Endodermal cell (in vitro differentiated cells): ENCODE results near the gene WLS. TPM values are rescaled to one million over a fixed set of nuclear protein-coding genes. Genes with fewer than 3 reads are reported as not detected.

Experiments used
- DNase-seq: peaks from one replicate; pipeline ENCODE4 v3.0.0-alpha.2; 2017
- H3K27ac ChIP-seq: 2 replicates; pipeline ENCODE4 v1.5.1; 2013; ENCODE audit warnings: mild to moderate bottlenecking, low read depth, low read length, moderate library complexity
- H3K27me3 ChIP-seq: 2 replicates; pipeline ENCODE4 v1.6.1; 2013; ENCODE audit warnings: mild to moderate bottlenecking, low read length, moderate library complexity; ENCODE audit not compliant: insufficient read depth, control insufficient read depth, poor library complexity, severe bottlenecking
- H3K36me3 ChIP-seq: 2 replicates; pipeline ENCODE4 v1.7.0; 2013; ENCODE audit warnings: mild to moderate bottlenecking, low read length, moderate library complexity; ENCODE audit not compliant: control insufficient read depth, insufficient read depth
- H3K4me1 ChIP-seq: one replicate; pipeline ENCODE4 v1.7.0; 2013; ENCODE audit warnings: low read length; ENCODE audit not compliant: control insufficient read depth, insufficient read depth
- H3K4me3 ChIP-seq: 2 replicates; pipeline ENCODE4 v1.5.1; 2013; ENCODE audit warnings: mild to moderate bottlenecking, low read length, moderate library complexity
- H3K9ac ChIP-seq: 2 replicates; pipeline ENCODE4 v1.6.1; 2013; ENCODE audit warnings: mild to moderate bottlenecking, low read length, moderate library complexity; ENCODE audit not compliant: poor library complexity, severe bottlenecking; ENCODE audit errors: extremely low read depth
- H3K9me3 ChIP-seq: 2 replicates; pipeline ENCODE4 v1.6.1; 2013; ENCODE audit warnings: mild to moderate bottlenecking, low read length, moderate library complexity; ENCODE audit not compliant: control insufficient read depth
- H3K27ac Mint-ChIP-seq: 2 replicates; pipeline ENCODE4 v1.8.0; 2020; ENCODE audit warnings: mixed read lengths
- H3K27me3 Mint-ChIP-seq: 2 replicates; pipeline ENCODE4 v1.8.0; 2021; ENCODE audit warnings: mild to moderate bottlenecking, mixed read lengths; ENCODE audit not compliant: insufficient read depth
- H3K36me3 Mint-ChIP-seq: 2 replicates; pipeline ENCODE4 v1.8.0; 2020; ENCODE audit warnings: low read depth, mixed read lengths
- H3K4me1 Mint-ChIP-seq: 2 replicates; pipeline ENCODE4 v1.8.0; 2020; ENCODE audit warnings: mixed read lengths
- H3K4me3 Mint-ChIP-seq: 2 replicates; pipeline ENCODE4 v1.8.0; 2020; ENCODE audit warnings: mild to moderate bottlenecking, moderate library complexity, mixed read lengths
- H3K9me3 Mint-ChIP-seq: 2 replicates; pipeline ENCODE4 v1.8.0; 2020; ENCODE audit warnings: mild to moderate bottlenecking, mixed read lengths
- CTCF ChIP-seq: fragments of 200-600 bp; sonication (generic); conservative IDR thresholded peaks from 2 replicates; pipeline ENCODE4 v1.5.0; 2021; ENCODE audit warnings: antibody characterized with exemption, mild to moderate bottlenecking
- WGBS, 2 experiments: methylation state at CpG; one replicate each; pipeline versions ENCODE4 v1.1.5 to v1.1.7; 2013; ENCODE audit warnings: missing lambda C conversion rate in 2 of 2, mixed read lengths in 1 of 2; ENCODE audit not compliant: insufficient coverage in 1 of 2, insufficient read length in 1 of 2; 5-methylcytosine and 5-hydroxymethylcytosine counted together
- total RNA-seq, 2 donors: library from RNA; stranded (reverse); fragmentation: NEBNext Ultra II Directional in 1 of 2; extraction: Animal tissue kit (Norgen Biotek cat#: 25700) in 1 of 2; gene quantifications; 2 replicates in 1 of 2; 3 replicates in 1 of 2; pipeline ENCODE4 v1.2.1, GENCODE V29; 2021

Gene WLS
- total RNA-seq, 2 donors from 2014 or later, result 90.8 to 115 TPM

DNA sequence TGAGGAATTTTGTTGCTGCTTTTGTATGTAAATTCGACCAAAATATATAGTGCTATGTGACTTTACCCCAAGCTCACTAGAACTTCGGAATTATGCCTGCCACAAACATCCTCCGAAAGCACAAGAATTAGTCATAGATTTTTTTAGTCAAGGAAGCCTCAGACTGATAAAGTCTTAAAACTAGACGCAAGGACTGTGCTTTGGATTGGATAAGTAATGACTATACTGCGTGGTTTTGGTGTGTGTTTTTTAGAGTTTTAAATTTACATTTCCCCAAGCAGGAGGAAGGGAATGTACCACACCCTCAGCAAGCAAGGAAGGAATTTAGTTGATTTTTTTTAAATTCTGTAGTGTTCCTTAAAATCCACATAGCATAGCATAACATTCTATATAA, 10.3 kb downstream of the WLS start:
- DNase-seq, result no peak
- peaks cover 34% of the 10 kb centered on the region for H3K4me1 Mint-ChIP-seq
- H3K27me3 Mint-ChIP-seq, result peaks cover 25% of the 10 kb centered on the region
- H3K36me3 ChIP-seq, result peaks cover 6% of the 10 kb centered on the region
- H3K4me3 ChIP-seq, result no peak overlapping the region
- H3K9me3 ChIP-seq, result no peaks in the 10 kb centered on the region
- H3K27ac ChIP-seq, result no peak overlapping the region
- H3K27ac Mint-ChIP-seq, result no peak overlapping the region
- H3K9ac ChIP-seq, result no peak overlapping the region
- H3K4me3 Mint-ChIP-seq, result no peak overlapping the region
- WGBS, 2 experiments, result 67 to 86% methylated on average over 1 to 5 of the region's 5 CpGs
- TF ChIP-seq CTCF, result no peak
- no peaks in the 10 kb centered on the region for H3K9me3 Mint-ChIP-seq
- peaks cover 7% of the 10 kb centered on the region for H3K36me3 Mint-ChIP-seq
- peaks cover 30% of the 10 kb centered on the region for H3K4me1 ChIP-seq
- H3K27me3 ChIP-seq, result no peaks in the 10 kb centered on the region

DNA sequence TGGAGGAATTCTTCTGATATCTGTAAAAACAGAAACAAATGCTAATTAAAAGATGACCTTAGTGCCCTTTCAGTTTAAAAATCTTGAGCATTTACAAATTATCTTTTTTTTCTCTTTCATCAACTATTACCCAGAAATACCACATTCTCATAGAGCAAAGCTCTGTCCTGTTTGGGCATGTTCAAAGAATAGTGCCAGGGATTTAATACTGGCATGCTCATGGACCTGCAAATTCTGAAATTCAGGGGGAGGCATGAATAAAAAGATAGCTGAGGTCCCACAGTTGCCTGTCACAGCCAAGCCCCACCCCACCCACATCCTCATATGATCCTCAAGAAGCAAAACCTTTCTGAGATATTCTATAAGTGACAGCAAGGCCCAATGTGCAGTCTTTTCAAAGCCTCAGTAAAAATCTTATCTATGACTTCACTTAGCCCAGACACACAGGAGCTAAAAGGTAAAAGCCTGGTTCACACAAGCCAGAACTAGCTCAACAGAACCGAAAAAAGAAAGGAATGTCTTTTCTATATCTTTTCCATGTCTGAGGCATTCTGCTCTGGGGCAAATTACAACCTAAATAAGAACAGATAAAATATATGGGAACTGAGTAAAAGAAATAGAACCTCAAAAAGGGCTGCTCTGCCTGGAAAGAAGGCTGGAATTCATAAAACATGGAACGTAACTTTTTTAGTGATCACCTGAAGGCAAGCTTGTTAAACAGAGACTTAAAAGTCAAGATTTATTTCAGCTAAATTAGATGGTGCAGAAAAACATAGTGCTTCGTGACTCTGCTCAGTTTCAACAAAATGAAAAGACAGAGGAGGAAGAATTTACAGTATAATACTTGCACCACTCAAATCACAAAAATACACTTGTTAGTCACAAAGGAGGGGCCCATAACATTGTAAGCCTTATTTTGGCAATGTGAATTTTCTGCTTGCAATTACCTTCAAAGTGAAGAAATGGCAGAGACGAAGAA, 11.0 kb downstream of the WLS start:
- Histone ChIP-seq H3K4me1 (peaks cover 36% of the 10 kb centered on the region), H3K27me3 (no peaks in the 10 kb centered on the region), H3K27ac (no peak overlapping the region), H3K4me3 (no peak overlapping the region), H3K36me3 (no peaks in the 10 kb centered on the region), H3K9ac (no peak overlapping the region), H3K9me3 (no peaks in the 10 kb centered on the region)
- no peak overlapping the region for H3K27ac Mint-ChIP-seq
- no peak for TF ChIP-seq CTCF
- H3K27me3 Mint-ChIP-seq, result peaks cover 20% of the 10 kb centered on the region
- no peaks in the 10 kb centered on the region for H3K9me3 Mint-ChIP-seq
- H3K4me1 Mint-ChIP-seq, result peaks cover 34% of the 10 kb centered on the region
- no peak overlapping the region for H3K4me3 Mint-ChIP-seq
- H3K36me3 Mint-ChIP-seq, result peaks cover 2% of the 10 kb centered on the region
- no peak for DNase-seq
- 84 to 92% methylated on average over 3 to 4 of the region's 4 CpGs for WGBS, 2 experiments

GRCh38 chr1:68220420-68220819, 11.9 kb downstream of the WLS start:
- peaks cover 34% of the 10 kb centered on the region for H3K4me1 Mint-ChIP-seq

More at GRCh38 chr1:68220420-68220819, 11.9 kb downstream of the WLS start:
- peaks cover 14% of the 10 kb centered on the region for H3K27me3 Mint-ChIP-seq
- 94 to 100% methylated on average over 3 to 4 of the region's 4 CpGs for WGBS, 2 experiments
- Histone ChIP-seq H3K36me3 (no peaks in the 10 kb centered on the region), H3K4me3 (no peak overlapping the region), H3K27ac (no peak overlapping the region), H3K27me3 (no peaks in the 10 kb centered on the region), H3K4me1 (peaks cover 36% of the 10 kb centered on the region), H3K9ac (no peak overlapping the region), H3K9me3 (no peaks in the 10 kb centered on the region)
- H3K36me3 Mint-ChIP-seq, result no peaks in the 10 kb centered on the region
- DNase-seq, result no peak
- TF ChIP-seq CTCF, result no peak
- no peak overlapping the region for H3K27ac Mint-ChIP-seq
- no peaks in the 10 kb centered on the region for H3K9me3 Mint-ChIP-seq
- no peak overlapping the region for H3K4me3 Mint-ChIP-seq
